Adrenal gland (tissue), 5 donors: ENCODE results near the gene ANXA6.

ENCODE experiments used
- CTCF ChIP-seq, 6 experiments: fragments of 450-650 bp in 4 of 6; fragments of 200-600 bp in 2 of 6; sonication (generic) in 1 of 6; IDR thresholded peaks; 1 replicate in 5 of 6; 2 replicates in 1 of 6; pipeline versions ENCODE4 v1.5.1 to v1.8.0; 2016 to 2021; ENCODE audit warnings: antibody characterized with exemption in 6 of 6, mild to moderate bottlenecking in 2 of 6, moderate library complexity in 1 of 6
- POLR2A ChIP-seq, 2 donors: fragments of 450-650 bp; IDR thresholded peaks; one replicate each; pipeline ENCODE4 v1.6.1; 2017; ENCODE audit warnings: antibody characterized with exemption in 2 of 2, mild to moderate bottlenecking in 2 of 2, moderate library complexity in 1 of 2
- donor health status: DM: no; HTN: no; CAD: no.

- TF ChIP-seq CTCF (IDR thresholded peaks at IDR 0.05) (no peak), POLR2A (IDR thresholded peaks at IDR 0.05) (no peak)
Measured at GRCh38 chr5:151141535-151141934, 16.0 kb downstream of the ANXA6 start.
